Femur (tissue), 1 donor: ENCODE measurements around the gene PHACTR2.
"Not testable (repeated sequence)": the region's sequence is repeated elsewhere in the genome, so short reads cannot be mapped to it uniquely, and the experiment has no call there.

Experiments used
- DNase-seq: peaks from one replicate; pipeline ENCODE4 v3.0.0-alpha.2; 2017

The PHACTR2 gene

GRCh38 chr6:143817621-143818020 is 139.9 kb downstream of the PHACTR2 start:
- DNase-seq, result no peak

- no peak for DNase-seq
These were observed 143.6 kb downstream of the PHACTR2 start for GRCh38 chr6:143821359-143821758.

DNA sequence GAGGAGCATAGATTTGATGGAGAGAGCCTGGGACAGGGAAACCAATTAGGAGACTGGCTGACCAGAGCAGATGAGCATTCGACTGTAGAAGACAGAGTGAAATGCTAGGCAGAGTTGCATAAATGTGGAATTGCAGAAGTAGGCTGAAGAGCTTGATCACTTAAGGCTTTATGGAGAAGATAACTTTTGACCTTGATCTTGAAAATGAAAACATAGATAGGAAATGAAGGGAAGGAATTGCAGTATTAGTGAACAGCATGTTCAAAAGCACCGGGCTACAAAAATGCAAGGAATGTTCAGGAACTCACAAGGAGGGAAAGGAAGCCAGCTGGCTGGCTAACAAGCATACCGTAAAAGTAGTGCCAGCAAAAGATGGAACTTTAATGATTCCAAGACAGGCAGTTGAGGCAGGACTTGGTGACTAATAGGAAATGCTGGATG is 144.8 kb downstream of the PHACTR2 start:
- no peak for DNase-seq

- DNase-seq, result no peak
These were observed 145.8 kb downstream of the PHACTR2 start for GRCh38 chr6:143823548-143823947.

GRCh38 chr6:143828572-143828971 is 150.8 kb downstream of the PHACTR2 start:
- DNase-seq, result no peak

GRCh38 chr6:143836150-143836549 is 158.4 kb downstream of the PHACTR2 start:
- no peak for DNase-seq

DNA sequence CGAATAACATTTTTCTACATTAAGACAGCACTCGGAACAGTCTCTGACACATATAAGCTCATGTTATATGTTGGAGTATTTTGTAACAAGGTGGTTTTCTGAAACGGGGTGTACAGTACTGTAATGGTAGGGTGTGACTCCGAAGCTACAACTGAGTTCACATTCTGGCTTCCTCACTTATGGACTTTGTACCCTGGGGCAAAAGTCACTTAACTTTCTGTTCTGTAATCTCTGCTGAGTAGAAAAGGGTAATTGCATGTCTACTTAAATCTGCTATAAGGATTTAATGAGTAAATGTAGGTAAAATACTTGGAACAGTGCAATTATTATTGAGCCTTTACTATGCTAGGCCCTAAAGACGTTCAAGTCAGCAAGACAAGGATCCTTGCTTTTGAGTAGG is 160.6 kb downstream of the PHACTR2 start:
- DNase-seq, result no peak

DNA sequence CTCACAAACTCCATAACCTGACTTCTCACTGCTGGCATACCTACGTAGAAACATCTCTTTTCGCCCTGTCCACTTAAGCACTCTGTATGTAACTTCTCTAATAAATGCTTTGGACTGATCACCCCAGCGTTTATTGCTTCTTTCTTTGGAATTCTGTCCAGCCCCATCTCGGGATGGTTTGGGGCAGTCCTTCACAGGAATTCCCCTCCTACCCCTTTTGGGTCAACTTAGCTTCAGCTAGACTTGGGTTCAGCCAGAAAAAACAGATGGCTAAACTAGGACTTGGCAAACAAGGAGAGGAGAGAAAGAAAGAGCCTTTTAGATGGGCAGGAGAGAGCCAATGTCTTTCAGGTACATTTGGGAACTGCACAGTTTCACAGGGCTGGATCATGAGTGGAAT is 161.4 kb downstream of the PHACTR2 start:
- DNase-seq, result no peak

GRCh38 chr6:143840595-143841265 is 163.0 kb downstream of the PHACTR2 start:
- DNase-seq, result no peak

- DNase-seq, result no peak
These were observed 164.7 kb downstream of the PHACTR2 start for GRCh38 chr6:143842461-143842901.

DNA sequence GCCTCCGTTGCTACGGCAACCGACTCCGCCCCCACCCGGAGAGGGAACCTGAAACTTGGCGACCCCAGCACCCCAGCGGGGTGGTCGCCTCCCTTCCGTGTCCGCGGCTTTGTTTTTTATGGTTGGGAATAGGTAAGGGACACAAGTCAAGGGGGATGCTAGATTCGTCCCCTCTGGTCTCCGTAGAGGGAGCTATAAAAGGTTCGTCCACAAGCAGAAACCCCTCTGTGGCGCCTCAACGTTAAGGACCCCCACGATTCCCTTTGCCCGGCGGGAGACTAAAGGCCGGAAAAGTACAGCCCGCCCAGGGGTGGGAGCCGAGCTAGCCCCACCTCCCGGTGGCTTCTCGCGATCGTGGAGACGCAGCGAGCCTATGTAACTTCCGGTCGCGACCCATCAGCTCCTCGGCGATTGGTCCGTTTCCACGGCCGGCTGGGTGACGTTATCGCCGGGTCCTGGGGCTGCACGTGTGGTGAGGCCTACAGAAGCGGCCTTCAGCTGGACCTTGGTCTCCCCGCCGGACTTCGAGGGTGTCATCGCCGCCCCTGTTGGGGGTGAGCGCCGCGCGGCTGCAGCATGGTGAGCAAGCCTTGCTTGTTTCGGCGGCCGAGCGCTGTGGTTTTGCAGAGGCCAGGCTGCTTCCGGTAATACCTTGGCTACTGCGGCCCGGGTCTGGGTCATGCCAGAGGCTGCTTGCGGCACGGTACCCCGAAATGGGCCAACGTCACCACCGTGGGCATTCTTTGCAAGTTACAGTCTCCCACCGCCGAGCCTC is 165.3 kb downstream of the PHACTR2 start, which contains the start of gene LTV1:
Gene LTV1, plus strand, starts transcription at position 437 of the 775 bp plus-strand sequence. Its CDS starts 140 bp downstream, at position 577.
- DNase-seq, result peak; percentile 99

DNA sequence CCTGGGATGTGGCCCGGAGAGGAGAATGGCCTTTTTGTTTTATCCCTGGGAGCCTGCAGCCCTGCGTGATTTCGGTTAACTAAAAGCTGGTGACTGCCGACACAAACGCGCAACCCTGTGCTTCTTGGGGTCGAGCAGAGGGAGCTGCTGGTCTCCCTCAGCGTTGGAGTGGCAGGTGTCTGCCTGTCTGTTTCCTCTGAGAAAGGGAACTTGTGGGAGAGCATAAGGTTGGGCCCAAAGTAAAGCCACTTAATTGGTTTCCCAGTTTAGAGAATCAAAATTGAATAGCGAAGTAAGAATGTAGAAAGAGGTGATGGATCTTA is 165.9 kb downstream of the PHACTR2 start:
- no peak for DNase-seq

DNA sequence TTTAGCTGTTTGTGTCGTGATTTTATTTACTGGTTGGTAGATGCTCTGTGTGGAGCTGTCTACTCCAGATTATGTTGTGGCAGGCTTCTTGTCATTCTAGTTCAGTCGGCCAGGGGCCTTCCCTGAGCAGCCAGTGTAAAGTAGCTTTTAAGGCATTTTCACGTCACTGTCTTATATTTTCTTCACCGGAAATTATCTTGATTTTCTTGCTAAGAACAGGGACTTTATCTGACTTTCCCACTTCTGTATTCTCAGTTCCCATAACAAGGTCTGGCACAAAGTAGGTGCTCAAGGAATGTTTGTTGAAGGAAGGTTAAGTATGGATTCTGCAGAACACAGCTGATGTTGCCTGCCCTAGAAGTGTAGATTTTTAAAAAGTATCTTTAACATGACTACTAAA is 166.2 kb downstream of the PHACTR2 start:
- no peak for DNase-seq

DNA sequence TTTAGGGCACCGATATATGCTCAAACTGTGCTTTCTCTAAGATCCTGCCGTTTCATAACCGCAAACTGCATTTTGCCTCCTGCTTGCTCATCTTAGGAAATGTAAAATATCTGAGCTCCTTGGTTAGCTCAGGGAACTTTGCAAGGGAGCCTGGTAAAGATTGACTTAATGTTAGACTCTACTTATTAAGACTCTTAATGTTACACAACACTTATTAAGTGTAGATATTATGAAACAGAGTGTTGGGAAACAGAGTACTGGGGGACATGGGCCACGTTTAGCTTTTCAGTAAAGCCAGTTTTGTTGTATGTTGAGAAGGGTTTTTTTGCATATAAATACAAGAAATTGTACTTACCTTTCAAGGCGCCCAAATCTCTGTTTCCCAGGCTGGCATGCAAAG is 167.3 kb downstream of the PHACTR2 start:
- no peak for DNase-seq

- not testable (repeated sequence) for DNase-seq
These were observed 173.9 kb downstream of the PHACTR2 start for GRCh38 chr6:143851706-143852105.

GRCh38 chr6:143855057-143855456 is 177.3 kb downstream of the PHACTR2 start:
- not testable (repeated sequence) for DNase-seq

DNA sequence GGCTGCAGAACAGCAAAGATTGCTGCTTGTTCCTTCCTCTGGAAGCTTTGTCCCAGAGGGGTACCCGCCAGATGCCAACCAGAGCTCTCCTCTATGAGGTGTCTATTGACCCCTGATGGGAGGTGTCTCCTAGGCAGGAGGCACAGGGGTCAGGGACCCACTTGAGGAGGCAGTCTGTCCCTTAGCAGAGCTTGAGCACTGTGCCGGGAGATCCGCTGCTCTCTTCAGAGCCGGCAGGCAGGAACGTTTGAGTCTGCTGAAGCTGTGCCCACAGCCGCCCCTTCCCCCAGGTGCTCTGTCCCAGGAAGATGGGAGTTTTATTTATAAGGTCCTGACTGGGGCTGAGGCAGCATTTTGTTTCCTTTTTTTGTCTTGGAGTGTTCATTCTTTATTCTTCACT is 179.0 kb downstream of the PHACTR2 start:
- not testable (repeated sequence) for DNase-seq

GRCh38 chr6:143857651-143858050 is 179.9 kb downstream of the PHACTR2 start:
- no peak for DNase-seq

DNA sequence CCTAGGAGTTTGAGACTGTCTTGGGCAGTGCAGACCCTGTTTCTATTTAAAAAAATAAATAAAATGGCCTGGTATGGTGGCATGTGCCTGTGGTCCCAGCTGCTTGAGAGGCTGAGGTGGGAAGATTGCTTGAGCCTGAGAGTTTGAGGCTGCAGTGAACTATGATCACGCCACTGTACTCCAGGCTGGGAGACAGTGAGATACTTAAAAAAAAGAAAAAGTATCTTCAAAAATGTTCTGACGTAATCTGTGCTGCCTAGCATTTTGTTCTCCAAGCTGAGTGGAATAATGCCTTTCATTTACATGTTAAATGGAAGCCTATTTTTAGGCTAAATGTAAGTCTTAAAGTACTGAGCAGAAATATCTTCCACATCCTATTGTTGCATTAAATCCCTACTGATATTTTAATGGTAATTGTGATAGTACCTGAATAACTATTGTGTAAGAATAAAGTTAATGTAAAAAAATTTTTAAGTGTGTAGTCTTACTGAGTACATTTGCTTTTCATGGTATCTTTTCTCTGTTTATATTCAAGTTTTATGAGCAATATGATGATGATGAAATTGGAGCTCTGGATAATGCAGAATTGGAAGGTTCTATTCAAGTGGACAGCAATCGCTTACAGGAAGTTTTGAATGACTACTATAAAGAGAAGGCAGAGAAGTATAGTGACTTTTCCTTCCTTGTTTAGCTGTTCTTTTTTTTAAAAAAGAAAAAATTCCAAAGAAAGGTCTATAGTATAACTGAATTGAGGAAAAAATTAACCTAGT is 182.3 kb downstream of the PHACTR2 start:
- DNase-seq, result no peak

DNA sequence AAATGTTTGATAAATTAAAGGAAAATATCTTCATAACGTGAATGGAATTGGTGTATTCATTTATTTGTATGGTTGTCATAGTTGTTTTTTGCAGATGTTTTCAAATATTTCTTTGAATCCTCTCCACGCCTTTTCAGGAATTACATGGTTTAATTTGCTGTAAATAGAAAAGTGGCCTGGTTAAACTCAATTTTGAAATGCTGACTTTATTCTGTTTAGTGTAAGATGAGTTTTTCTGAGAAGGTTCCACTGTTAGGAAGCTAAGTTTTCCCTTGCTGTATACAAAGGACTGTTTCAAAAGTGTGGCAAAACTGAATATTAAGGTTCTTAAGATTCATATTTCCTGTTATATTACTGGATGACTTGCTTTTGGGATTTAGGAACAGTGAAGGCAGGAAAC is 186.0 kb downstream of the PHACTR2 start:
- DNase-seq, result no peak

GRCh38 chr6:143864234-143864633 is 186.5 kb downstream of the PHACTR2 start, which contains the start of gene ZC2HC1B:
Gene ZC2HC1B (plus strand): TSS chr6:143864474. CDS start chr6:143864540, 66 bp downstream.
- DNase-seq, result no peak

DNA sequence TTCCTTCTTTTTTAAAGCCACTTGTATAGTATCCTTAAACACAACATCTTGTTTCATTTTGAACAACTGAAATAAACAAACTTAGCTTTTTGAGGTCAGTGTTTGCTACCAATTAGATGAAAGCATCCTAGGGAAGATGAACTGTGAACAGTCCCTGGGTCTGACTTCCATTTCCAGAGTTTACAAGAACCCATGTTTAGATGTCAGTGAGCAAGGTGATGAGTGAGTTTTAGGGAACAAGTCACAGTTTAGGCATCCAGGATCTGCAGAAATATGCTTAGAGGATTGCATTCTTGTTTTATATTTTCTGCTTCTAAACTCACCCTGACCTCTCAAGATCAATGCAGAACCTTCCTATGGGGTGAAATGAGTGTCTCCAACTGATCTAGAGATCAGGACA is 189.5 kb downstream of the PHACTR2 start:
- no peak for DNase-seq

DNA sequence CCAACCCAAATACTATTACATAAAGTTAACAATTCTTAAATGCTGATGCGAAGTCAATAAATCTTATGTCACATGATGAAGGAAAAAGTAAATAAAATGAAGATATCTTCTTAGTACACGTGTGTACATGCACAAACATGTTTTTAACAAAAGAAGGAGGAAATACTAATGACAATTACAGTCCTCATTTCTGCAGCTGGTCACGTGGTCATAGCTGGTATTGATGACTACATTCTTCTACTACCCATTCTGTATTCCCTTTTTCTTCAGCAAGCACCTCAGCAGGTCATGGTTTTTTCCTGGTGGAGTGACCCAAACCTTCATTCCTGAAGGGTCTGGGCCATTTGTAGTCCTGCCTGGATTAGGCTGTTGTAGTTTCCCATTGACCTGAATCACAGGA is 191.0 kb downstream of the PHACTR2 start:
- not testable (repeated sequence) for DNase-seq
